Hepatocyte (in vitro differentiated cells): ENCODE measurements around the gene TBC1D4. TPM values are rescaled to one million over a fixed set of nuclear protein-coding genes. Genes with fewer than 3 reads are reported as not detected.

Experiments used
- DNase-seq: peaks from one replicate; pipeline ENCODE4 v3.0.0-alpha.2; 2016; ENCODE audit warnings: low spot score
- H2AFZ ChIP-seq: fragments of 200-600 bp; sonication (generic); 2 replicates; pipeline ENCODE4 v1.6.0; 2016; ENCODE audit warnings: antibody characterized with exemption, mild to moderate bottlenecking
- H3K27ac ChIP-seq: fragments of 200-600 bp; sonication (generic); 2 replicates; pipeline ENCODE4 v1.5.1; 2016; ENCODE audit warnings: mild to moderate bottlenecking
- H3K27me3 ChIP-seq: fragments of 200-600 bp; sonication (generic); 2 replicates; pipeline ENCODE4 v1.6.1; 2016
- H3K36me3 ChIP-seq: fragments of 200-600 bp; sonication (generic); replicated peaks from 2 replicates; pipeline ENCODE4 v1.5.1; 2016; ENCODE audit warnings: low read depth; ENCODE audit not compliant: insufficient read depth
- H3K4me1 ChIP-seq: fragments of 200-600 bp; sonication (generic); 2 replicates; pipeline ENCODE4 v1.5.1; 2016; ENCODE audit warnings: mild to moderate bottlenecking, moderate library complexity; ENCODE audit not compliant: insufficient read depth
- H3K4me2 ChIP-seq: fragments of 200-600 bp; sonication (generic); 2 replicates; pipeline ENCODE4 v1.6.0; 2016
- H3K4me3 ChIP-seq: fragments of 200-600 bp; sonication (generic); 2 replicates; pipeline ENCODE4 v1.5.1; 2016; ENCODE audit warnings: mild to moderate bottlenecking
- H3K79me2 ChIP-seq: fragments of 200-600 bp; sonication (generic); 2 replicates; pipeline ENCODE4 v1.6.0; 2017; ENCODE audit warnings: mild to moderate bottlenecking
- H3K9me2 ChIP-seq: fragments of 200-600 bp; sonication (generic); replicated peaks from 2 replicates; pipeline ENCODE4 v1.6.0; 2017; ENCODE audit warnings: mild to moderate bottlenecking; ENCODE audit not compliant: insufficient read depth
- H3K9me3 ChIP-seq: fragments of 200-600 bp; sonication (generic); 2 replicates; pipeline ENCODE4 v1.5.1; 2016; ENCODE audit warnings: low read depth, mild to moderate bottlenecking
- H4K20me1 ChIP-seq: fragments of 200-600 bp; sonication (generic); 2 replicates; pipeline ENCODE4 v1.6.0; 2016; ENCODE audit warnings: mild to moderate bottlenecking; ENCODE audit not compliant: insufficient read depth, poor library complexity, severe bottlenecking
- CTCF ChIP-seq: fragments of 200-600 bp; sonication (generic); IDR thresholded peaks from 2 replicates; pipeline ENCODE4 v1.5.1; 2016; ENCODE audit warnings: antibody characterized with exemption, mild to moderate bottlenecking; ENCODE audit not compliant: poor library complexity
- EZH2 ChIP-seq: fragments of 200-600 bp; sonication (generic); IDR thresholded peaks from 2 replicates; pipeline ENCODE4 v1.6.1; 2016; ENCODE audit warnings: antibody characterized with exemption, mild to moderate bottlenecking, borderline replicate concordance
- EZH2phosphoT487 ChIP-seq: fragments of 200-600 bp; sonication (generic); IDR thresholded peaks from one replicate; pipeline ENCODE4 v1.6.1; 2018; ENCODE audit warnings: antibody characterized with exemption, mild to moderate bottlenecking, low read depth, moderate library complexity; ENCODE audit not compliant: unreplicated experiment, severe bottlenecking
- WGBS: methylation state at CpG from one replicate; pipeline ENCODE4 v1.1.6; 2016; ENCODE audit warnings: low lambda C conversion rate; ENCODE audit errors: missing lambda C conversion rate; 5-methylcytosine and 5-hydroxymethylcytosine counted together
- polyA plus RNA-seq: library from polyadenylated mRNA; unstranded; fragments of >200 nt; fragmentation: Nextera tagmentation; extraction: Ambion mirVana; gene quantifications from 2 replicates; pipeline ENCODE4 v1.2.1, GENCODE V29; 2016
- total RNA-seq: library from RNA; depleted of rRNA; stranded (reverse); fragments of >200 nt; gene quantifications from 2 replicates; pipeline ENCODE4 v1.2.3, GENCODE V29; 2014

TBC1D4 gene
- total and polyA plus RNA-seq, 2 experiments from 2014 or later: 7.6 to 17.1 TPM

- no peak overlapping the region for H3K4me3 ChIP-seq
- DNase-seq: no peak
- no peaks in the 10 kb centered on the region for H3K27me3 ChIP-seq
- H3K4me1 ChIP-seq: no peaks in the 10 kb centered on the region
- 88% methylated on average over 5 of the region's 5 CpGs for WGBS
- TF ChIP-seq EZH2: no peak
- TF ChIP-seq CTCF: no peak
- no peak for TF ChIP-seq EZH2phosphoT487
- no peaks in the 10 kb centered on the region for H3K79me2 ChIP-seq
- no peak overlapping the region for H2AFZ ChIP-seq
- H3K27ac ChIP-seq: no peak overlapping the region
- H3K9me2 ChIP-seq: no peaks in the 10 kb centered on the region
- H3K36me3 ChIP-seq: no peaks in the 10 kb centered on the region
- no peak overlapping the region for H3K4me2 ChIP-seq
- no peaks in the 10 kb centered on the region for H4K20me1 ChIP-seq
- H3K9me3 ChIP-seq: no peaks in the 10 kb centered on the region
These were observed 91.7 kb downstream of the TBC1D4 start for GRCh38 chr13:75390229-75390628.

GRCh38 chr13:75385708-75386083, 96.3 kb downstream of the TBC1D4 start:
- H3K27ac ChIP-seq: peak overlapping the region; percentile 56
- no peak for TF ChIP-seq EZH2
- TF ChIP-seq EZH2phosphoT487: no peak
- TF ChIP-seq CTCF: no peak
- 45% methylated on average over 1 of the region's 1 CpG for WGBS

DNA sequence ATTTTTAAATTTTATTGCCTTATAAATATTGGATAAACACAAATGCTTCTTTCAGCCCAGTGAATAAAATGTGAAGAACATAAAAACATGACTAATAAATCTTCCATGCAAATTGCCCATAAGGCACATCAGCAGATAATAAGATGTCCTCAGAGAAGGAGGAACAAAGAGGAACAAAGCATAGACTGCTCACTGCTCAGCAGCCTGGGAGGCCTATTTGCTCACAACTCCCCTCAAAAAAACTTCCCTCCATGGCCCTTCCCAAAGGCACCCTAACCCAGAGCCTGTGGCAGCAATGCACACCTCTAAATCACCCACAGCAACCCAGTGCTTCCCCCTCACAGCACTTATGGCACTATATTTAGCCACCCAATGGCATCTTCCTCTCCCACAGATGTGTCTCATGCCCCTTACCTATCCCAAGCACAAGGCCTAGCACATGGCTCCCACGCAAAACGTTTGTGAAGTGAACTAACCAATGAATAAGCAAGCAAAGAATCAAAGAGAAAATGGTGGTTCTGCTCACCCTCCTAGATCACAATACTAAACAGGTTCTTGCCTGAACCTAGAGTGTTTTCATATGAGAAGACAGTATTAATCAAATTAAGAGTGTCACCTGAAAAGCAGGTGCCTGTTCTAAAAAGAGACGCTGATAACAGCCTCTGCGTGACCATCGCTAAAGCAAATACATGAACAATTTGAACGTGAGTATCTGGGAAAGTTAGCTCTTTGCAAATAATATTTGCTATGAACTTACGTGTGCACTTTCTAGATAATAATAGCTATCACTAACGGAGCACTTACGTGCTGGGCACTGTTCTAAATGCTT, 96.9 kb downstream of the TBC1D4 start:
- no peaks in the 10 kb centered on the region for H3K27me3 ChIP-seq

More at GRCh38 chr13:75385708-75386083, 96.3 kb downstream of the TBC1D4 start:
- H3K4me2 ChIP-seq: peak overlapping the region; percentile 42
- H3K27me3 ChIP-seq: no peaks in the 10 kb centered on the region
- H3K4me1 ChIP-seq: no peaks in the 10 kb centered on the region
- no peak for DNase-seq
- H4K20me1 ChIP-seq: no peaks in the 10 kb centered on the region
- H3K9me2 ChIP-seq: no peaks in the 10 kb centered on the region
- H3K9me3 ChIP-seq: no peaks in the 10 kb centered on the region
- peaks cover 4% of the 10 kb centered on the region for H3K79me2 ChIP-seq
- peak overlapping the region; percentile 0 for H2AFZ ChIP-seq
- H3K4me3 ChIP-seq: no peak overlapping the region
- H3K36me3 ChIP-seq: no peaks in the 10 kb centered on the region

More for the DNA sequence above, 96.9 kb downstream of the TBC1D4 start:
- Histone ChIP-seq H2AFZ (peak overlapping the region; percentile 0), H4K20me1 (no peaks in the 10 kb centered on the region), H3K9me2 (no peaks in the 10 kb centered on the region), H3K4me2 (peak overlapping the region; percentile 42), H3K4me3 (no peak overlapping the region), H3K9me3 (no peaks in the 10 kb centered on the region), H3K4me1 (no peaks in the 10 kb centered on the region), H3K36me3 (no peaks in the 10 kb centered on the region), H3K27ac (peak overlapping the region; percentile 56), H3K79me2 (peaks cover 4% of the 10 kb centered on the region)
- WGBS: 66% methylated on average over 9 of the region's 9 CpGs
- DNase-seq: no peak
- TF ChIP-seq EZH2phosphoT487: no peak
- TF ChIP-seq EZH2: no peak
- no peak for TF ChIP-seq CTCF
